RWPE1 (cell line): ENCODE results near the gene PINK1.

ENCODE experiments used
- CTCF ChIA-PET: fragments of 350-600 bp; sonication (Branson Sonifier 250); formaldehyde crosslinking; extraction: SDS; loops from one replicate; lab custom pipeline; 2021; lab: Yijun Ruan, JAX
- POLR2A ChIA-PET: fragments of 400-600 bp; formaldehyde crosslinking; extraction: SDS; loops from one replicate; lab custom pipeline; 2020; ENCODE audit warnings: antibody characterized with exemption; ENCODE audit not compliant: low non-redundant PET; lab: Yijun Ruan, JAX
- DNase-seq: peaks from one replicate; pipeline ENCODE4 v3.0.0; 2012; ENCODE audit warnings: low spot score
- H3K27ac ChIP-seq: fragments of 450-650 bp; 2 replicates; pipeline ENCODE4 v1.5.1; 2017
- TF ChIP-seq, protein P1 (sequence below): fragments of 450-650 bp; conservative IDR thresholded peaks from 2 replicates; pipeline ENCODE4 v1.5.1; 2017; ENCODE audit warnings: low read depth, mild to moderate bottlenecking

Gene PINK1

DNA sequence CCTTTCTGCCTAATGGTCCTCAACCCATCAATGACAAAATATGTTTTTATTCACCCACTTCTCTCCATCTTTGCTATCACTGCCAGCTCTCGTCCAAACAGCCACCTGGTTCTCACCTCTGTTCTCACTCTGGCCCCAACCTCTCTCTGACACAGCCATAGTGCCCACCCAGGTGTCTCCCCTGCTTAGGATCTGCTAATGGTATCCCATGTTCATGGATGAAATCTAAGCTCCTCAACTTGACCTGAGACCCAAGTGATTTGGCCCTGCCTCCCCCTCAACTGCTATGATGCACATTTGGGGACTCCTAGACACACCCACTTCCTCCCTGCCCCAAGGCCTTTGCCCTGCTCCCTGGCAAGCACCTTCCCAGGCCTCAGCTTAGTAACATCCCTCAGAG, 58.6 kb downstream of the PINK1 start:
- H3K27ac ChIP-seq, result no peak overlapping the region
- TF ChIP-seq, protein P1, sequence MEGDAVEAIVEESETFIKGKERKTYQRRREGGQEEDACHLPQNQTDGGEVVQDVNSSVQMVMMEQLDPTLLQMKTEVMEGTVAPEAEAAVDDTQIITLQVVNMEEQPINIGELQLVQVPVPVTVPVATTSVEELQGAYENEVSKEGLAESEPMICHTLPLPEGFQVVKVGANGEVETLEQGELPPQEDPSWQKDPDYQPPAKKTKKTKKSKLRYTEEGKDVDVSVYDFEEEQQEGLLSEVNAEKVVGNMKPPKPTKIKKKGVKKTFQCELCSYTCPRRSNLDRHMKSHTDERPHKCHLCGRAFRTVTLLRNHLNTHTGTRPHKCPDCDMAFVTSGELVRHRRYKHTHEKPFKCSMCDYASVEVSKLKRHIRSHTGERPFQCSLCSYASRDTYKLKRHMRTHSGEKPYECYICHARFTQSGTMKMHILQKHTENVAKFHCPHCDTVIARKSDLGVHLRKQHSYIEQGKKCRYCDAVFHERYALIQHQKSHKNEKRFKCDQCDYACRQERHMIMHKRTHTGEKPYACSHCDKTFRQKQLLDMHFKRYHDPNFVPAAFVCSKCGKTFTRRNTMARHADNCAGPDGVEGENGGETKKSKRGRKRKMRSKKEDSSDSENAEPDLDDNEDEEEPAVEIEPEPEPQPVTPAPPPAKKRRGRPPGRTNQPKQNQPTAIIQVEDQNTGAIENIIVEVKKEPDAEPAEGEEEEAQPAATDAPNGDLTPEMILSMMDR, result no peak
- ChIA-PET CTCF (interaction anchor here (0.5 to 1.4 kb wide), 3 partner anchors 23 to 503 kb away, joined by 3 to 4 read pairs (median 3); no protein-coding TSS in a partner anchor), POLR2A (no interaction called here)
- no peak for DNase-seq

DNA sequence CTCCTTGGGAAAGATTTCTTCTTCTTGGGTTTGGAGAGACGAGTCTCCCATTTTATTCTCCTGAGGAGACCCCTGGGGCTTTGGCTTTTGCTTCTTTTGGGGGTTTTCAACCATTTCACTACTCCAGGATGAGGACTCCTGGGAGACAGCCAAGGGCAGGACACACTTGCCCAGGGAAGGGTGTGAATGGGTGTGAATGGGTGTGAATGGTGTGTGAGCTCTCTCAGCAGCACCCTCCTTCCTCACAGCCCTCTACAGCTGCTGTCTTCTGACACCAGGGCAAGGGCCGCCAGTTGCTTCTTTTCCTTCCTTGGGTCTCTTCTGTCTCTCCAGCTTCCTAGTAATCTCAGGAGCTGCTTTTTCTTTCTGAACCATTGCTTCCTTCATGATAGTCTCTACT, 60.4 kb downstream of the PINK1 start:
- TF ChIP-seq, protein P1, result no peak
- no peak overlapping the region for H3K27ac ChIP-seq
- ChIA-PET CTCF (no interaction called here), POLR2A (no interaction called here)
- DNase-seq, result no peak

DNA sequence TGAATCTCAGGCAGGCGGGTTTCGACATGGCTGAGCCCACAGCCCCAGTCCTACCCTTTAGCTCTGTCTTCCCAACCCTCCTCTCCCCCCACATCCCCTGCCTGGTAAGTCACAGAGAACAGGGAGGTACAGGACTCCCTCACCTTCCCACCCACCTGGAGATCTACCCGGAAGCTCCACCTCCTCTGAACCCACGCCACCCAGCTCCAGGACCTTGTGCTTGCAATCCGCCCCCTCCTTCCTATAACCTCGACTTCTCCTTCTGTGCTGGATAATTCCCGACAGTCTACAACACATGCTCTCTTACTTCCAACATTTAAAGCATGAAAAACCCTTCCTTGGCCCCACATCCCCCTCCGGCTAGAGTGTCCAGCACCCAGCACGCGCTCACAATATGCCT, 62.3 kb downstream of the PINK1 start:
- H3K27ac ChIP-seq, result no peak overlapping the region
- DNase-seq, result no peak
- POLR2A ChIA-PET, result no interaction called here
- CTCF ChIA-PET, result interaction anchor here (0.8 to 1.9 kb wide), 2 partner anchors 38 to 500 kb away, joined by 4 to 9 read pairs; no protein-coding TSS in a partner anchor
- TF ChIP-seq, protein P1, result no peak

DNA sequence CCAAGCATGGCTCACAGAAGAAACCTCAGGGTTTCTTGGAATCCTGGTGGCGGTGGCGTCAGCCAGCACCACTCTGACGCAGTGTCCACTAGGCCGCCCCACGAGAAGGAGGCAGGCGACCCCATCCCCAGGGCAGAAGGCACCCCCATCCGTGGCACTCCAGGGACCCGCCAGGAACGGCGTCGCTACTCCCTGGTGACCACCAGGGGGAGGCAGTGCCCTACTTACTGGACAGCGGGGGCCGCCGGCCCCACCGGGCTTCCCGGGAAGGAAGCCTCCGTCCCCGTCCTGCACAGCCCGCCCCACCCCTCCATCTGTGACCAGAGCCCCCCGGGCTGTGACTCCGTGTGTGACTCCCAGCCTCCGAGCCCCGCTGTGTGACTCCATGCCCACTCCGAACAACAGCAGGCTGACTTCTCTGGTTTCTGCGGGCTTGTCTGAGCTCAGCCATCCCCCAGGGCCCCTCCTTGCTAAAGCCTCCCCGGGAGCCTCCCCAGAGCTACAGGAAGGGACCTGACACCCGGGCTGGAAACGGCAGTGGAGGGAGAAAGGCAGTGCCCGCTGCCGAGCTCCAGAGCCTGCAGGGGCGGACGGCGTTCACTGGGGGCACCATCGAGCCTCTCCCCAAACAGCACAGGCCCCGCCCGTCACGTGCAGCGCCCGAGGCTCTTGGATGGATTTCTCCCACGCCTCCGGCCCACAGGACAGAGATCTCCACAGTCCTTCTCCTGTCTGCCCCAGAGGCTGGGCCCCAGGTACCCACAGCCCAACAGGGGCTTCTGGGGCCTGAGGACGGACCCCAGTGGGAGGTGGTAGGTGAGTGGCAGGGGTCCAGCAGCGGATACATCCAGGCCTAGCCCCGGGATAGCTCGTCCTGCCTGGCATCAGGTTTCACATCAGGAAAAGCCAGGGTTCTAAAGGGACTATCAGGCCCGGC, 63.4 kb downstream of the PINK1 start:
- CTCF ChIA-PET, result interaction anchor here (0.6 to 2.2 kb wide), 15 partner anchors 11 to 675 kb away, joined by 3 to 9 read pairs (median 4); partner anchors contain the start of gene DDOST
- peak overlapping the region; percentile 92 for H3K27ac ChIP-seq
- DNase-seq, result peak; percentile 92
- TF ChIP-seq, protein P1, result peak; percentile 87
- POLR2A ChIA-PET, result interaction anchor here (1.0 kb wide), 1 partner anchor 35 kb away, joined by 3 read pairs; no protein-coding TSS in a partner anchor

DNA sequence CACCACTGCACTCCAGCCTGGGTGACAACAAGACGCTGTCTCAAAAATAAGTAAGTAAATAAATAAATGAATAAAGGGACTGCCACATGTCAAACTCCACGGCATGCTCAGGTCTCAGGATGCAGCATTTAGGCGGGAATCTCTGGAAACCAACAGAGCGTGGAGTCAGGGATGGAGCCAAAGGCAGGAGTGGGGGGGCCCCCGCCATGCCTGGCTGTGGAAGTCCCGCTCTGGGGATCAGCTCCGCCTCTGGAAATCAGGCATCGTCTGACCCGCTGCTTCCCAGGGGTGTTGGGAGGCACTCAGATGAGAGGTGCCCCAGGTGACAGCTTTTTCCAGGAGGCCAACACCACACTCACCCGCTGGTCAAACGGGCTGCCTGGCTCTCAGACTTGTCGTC, 64.3 kb downstream of the PINK1 start:
- ChIA-PET CTCF (interaction anchor here (0.6 to 2.2 kb wide), 4 partner anchors 10 to 546 kb away, joined by 3 to 7 read pairs (median 4); no protein-coding TSS in a partner anchor), POLR2A (interaction anchor here (0.6 kb wide), 1 partner anchor 18 kb away, joined by 10 read pairs; no protein-coding TSS in a partner anchor)
- no peak for DNase-seq
- TF ChIP-seq, protein P1, result no peak
- peak overlapping the region; percentile 92 for H3K27ac ChIP-seq

DNA sequence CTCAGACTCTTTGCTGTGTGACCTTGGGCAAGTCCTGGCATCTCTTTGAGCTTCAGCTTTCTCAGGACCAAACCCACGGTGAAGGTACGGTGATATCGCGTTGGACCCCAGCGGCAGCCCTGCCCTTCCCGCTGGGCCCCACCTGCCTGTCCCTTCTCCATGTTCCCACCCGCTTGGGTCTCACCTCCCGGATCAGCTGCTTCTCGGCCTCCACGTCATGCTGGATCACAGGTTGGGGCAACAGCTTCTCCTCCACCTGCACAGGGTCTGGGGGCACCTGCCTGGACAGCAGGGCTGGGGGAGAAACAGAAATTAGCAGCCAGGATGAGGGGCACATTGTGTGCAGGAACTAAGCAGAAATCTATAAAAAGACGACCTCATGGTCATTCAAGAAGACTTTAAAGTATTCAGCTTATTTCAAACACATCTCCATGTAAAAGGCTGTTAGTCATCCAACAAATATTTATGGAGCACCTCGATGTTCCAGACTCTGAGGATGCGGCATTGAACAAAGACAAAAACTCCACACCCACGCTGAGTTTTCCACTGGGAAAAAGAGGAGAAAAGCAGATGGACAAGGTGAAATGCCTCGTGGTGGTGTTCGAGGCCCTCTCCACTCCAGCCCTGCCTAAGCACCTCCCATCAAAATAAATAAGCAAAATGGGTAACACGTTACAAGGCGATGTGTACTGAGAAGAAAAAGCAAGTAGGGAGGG, 65.1 kb downstream of the PINK1 start:
- DNase-seq, result peak; percentile 50
- TF ChIP-seq, protein P1, result no peak
- H3K27ac ChIP-seq, result peak overlapping the region; percentile 92

More for the DNA sequence above, 65.1 kb downstream of the PINK1 start:
- ChIA-PET POLR2A (interaction anchor here (0.6 kb wide), 1 partner anchor 17 kb away, joined by 10 read pairs; no protein-coding TSS in a partner anchor), CTCF (interaction anchor here (0.7 to 2.2 kb wide), 3 partner anchors 9 to 657 kb away, joined by 3 to 7 read pairs (median 4); no protein-coding TSS in a partner anchor)
